Activated CD4-positive, alpha-beta T cell treated with anti-CD3 and anti-CD28 coated beads, Interleukin-2, amount 50 U/mL, for 16 hours (primary cell): ENCODE data around the gene TK1.

ENCODE experiments used
- DNase-seq: peaks from one replicate; pipeline ENCODE4 v3.0.0-alpha.2; 2020

TK1 gene

GRCh38 chr17:78132767-78133178 lies 54.1 kb downstream of the TK1 start:
- DNase-seq = no peak

GRCh38 chr17:78132084-78132676 lies 54.7 kb downstream of the TK1 start:
- DNase-seq = peak; percentile 81

- peak; percentile 50 for DNase-seq
Observed at GRCh38 chr17:78131172-78132083, 55.4 kb downstream of the TK1 start.

GRCh38 chr17:78130437-78131101 lies 56.3 kb downstream of the TK1 start, which contains the start of gene TMC8:
TSS of gene TMC8 (plus strand) at chr17:78130771. CDS start at chr17:78131589, 818 bp downstream.
- DNase-seq = peak; percentile 94

- no peak for DNase-seq
Observed at GRCh38 chr17:78130090-78130436, 56.8 kb downstream of the TK1 start.

GRCh38 chr17:78129351-78130089 lies 57.3 kb downstream of the TK1 start:
- peak; percentile 63 for DNase-seq

- peak; percentile 80 for DNase-seq
Observed at GRCh38 chr17:78128551-78129350, 58.1 kb downstream of the TK1 start, which contains the start of gene TMC6. TSS of gene TMC6 (minus strand) at chr17:78128755. CDS start at chr17:78126832, 1,923 bp downstream.

GRCh38 chr17:78127888-78128550 lies 58.8 kb downstream of the TK1 start:
- DNase-seq = no peak

GRCh38 chr17:78127239-78127887 lies 59.5 kb downstream of the TK1 start:
- DNase-seq = peak; percentile 89

GRCh38 chr17:78126895-78127238 lies 60.0 kb downstream of the TK1 start:
- DNase-seq = no peak

GRCh38 chr17:78125976-78126894 lies 60.6 kb downstream of the TK1 start:
- DNase-seq = no peak

GRCh38 chr17:78125138-78125913 lies 61.5 kb downstream of the TK1 start:
- peak; percentile 37 for DNase-seq

GRCh38 chr17:78124836-78125137 lies 62.1 kb downstream of the TK1 start:
- no peak for DNase-seq
